PC-9 (cell line): ENCODE results near the gene TBATA.

Source experiments
- EZH2 ChIP-seq: fragments of 200-600 bp; sonication (generic); IDR thresholded peaks from 2 replicates; pipeline ENCODE4 v1.8.0; 2017; ENCODE audit warnings: antibody characterized with exemption, low read depth
- TF ChIP-seq, protein P1 (sequence below): fragments of 200-600 bp; sonication (generic); conservative IDR thresholded peaks from 2 replicates; pipeline ENCODE4 v1.6.1; 2017; ENCODE audit warnings: mixed run types, antibody characterized with exemption, mild to moderate bottlenecking, moderate library complexity

DNA sequence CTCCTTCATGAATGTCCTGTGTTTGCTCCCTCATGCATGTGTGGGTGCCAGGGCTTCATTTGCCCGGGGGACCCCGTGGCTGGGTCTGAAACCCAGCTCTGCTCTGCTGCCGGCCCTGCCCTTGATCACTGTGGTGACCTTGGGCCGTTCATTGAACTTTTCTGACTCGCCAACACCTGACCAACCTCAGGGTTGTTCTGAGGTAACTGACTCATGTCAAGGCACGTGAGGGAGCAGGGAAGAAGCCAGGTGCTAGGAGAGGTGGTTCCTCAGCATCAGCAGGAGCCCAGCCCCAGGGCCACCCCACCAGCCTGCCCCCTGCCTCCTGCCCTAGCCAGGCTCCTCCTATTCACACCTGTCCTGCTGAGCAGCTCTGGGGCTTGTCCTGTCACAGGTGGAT, 47.9 kb downstream of the TBATA start:
- TF ChIP-seq, protein P1, sequence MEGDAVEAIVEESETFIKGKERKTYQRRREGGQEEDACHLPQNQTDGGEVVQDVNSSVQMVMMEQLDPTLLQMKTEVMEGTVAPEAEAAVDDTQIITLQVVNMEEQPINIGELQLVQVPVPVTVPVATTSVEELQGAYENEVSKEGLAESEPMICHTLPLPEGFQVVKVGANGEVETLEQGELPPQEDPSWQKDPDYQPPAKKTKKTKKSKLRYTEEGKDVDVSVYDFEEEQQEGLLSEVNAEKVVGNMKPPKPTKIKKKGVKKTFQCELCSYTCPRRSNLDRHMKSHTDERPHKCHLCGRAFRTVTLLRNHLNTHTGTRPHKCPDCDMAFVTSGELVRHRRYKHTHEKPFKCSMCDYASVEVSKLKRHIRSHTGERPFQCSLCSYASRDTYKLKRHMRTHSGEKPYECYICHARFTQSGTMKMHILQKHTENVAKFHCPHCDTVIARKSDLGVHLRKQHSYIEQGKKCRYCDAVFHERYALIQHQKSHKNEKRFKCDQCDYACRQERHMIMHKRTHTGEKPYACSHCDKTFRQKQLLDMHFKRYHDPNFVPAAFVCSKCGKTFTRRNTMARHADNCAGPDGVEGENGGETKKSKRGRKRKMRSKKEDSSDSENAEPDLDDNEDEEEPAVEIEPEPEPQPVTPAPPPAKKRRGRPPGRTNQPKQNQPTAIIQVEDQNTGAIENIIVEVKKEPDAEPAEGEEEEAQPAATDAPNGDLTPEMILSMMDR = no peak
- TF ChIP-seq EZH2 = no peak
